ENCODE measurements around the gene ZNF423.

Gene ZNF423

DNA sequence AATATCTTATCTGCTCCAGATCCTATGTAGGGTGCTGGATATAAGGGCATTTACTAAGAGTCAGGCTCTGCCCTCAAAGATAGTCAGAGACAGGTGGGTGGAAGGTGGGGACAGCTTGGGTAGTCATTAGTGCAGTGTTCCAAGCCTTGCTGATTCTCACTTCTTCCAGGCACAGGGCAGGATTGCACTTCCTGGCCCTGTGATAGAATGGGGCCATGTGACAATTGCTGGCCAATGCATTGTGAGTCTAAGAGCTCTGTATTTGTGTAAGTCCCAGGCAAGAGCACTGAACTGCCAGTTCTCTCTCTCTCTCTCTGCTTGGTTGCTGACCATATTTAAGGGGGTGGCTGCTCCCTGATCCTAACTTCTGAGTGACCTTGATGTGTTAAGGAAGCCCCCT lies 370.2 kb downstream of the ZNF423 start:
- H3K27ac ChIP-seq (ENCODE audit: low read depth, low read length): no peak overlapping the region
- H3K36me3 ChIP-seq (ENCODE audit: control insufficient read depth, insufficient read depth, low read length): no peaks in the 10 kb centered on the region
- H3K27me3 ChIP-seq (ENCODE audit: control insufficient read depth, insufficient read depth, low read length): no peaks in the 10 kb centered on the region
- no peak overlapping the region for H3K9ac ChIP-seq (ENCODE audit: low read length)
- no peak overlapping the region for H3K4me3 ChIP-seq (ENCODE audit: low read length)
- H3K4me1 ChIP-seq (ENCODE audit: control insufficient read depth, insufficient read depth, low read length): peaks cover 6% of the 10 kb centered on the region

DNA sequence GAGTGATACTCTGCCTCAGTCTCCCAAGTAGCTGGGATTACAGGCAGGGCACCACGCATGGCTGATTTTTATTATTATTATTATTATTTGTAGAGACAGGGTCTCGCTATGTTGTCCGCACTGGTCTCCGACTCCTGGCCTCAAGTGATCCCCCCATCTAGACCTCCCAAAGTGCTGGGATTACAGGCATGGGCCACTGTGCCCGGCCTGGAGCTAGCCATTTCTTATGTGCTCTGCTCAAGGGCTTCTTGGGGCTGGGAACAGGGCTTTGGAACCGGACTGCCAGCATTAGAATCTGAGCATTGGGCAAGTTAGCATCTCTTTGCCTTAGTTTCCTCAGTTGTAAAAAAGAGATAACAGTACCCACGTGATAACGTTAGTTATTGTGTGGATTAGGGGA lies 371.0 kb downstream of the ZNF423 start:
- H3K27me3 ChIP-seq (ENCODE audit: control insufficient read depth, insufficient read depth, low read length): no peaks in the 10 kb centered on the region
- no peak overlapping the region for H3K4me3 ChIP-seq (ENCODE audit: low read length)
- peaks cover 6% of the 10 kb centered on the region for H3K4me1 ChIP-seq (ENCODE audit: control insufficient read depth, insufficient read depth, low read length)
- H3K9ac ChIP-seq (ENCODE audit: low read length): no peak overlapping the region
- H3K27ac ChIP-seq (ENCODE audit: low read depth, low read length): no peak overlapping the region
- H3K36me3 ChIP-seq (ENCODE audit: control insufficient read depth, insufficient read depth, low read length): no peaks in the 10 kb centered on the region

DNA sequence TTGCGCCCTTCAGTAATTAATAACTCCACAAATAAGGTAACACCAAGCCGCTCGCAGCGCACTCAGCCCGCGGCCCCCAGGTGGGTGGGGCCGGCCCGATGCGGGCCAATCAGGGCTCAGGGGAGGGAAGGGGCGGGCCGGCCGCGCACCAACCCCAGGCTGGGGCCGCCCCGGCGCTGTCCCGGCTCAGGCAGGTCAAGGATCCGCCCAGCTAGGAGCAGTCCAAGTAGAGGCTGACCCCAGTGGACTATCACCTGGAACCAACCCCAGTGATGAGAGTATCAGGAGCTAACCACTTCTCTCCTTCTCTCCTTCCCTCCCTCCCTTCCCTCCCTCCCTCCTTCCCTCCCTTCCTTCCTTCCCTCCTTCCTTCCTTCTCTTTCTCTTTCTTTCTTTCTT lies 371.5 kb downstream of the ZNF423 start:
- Histone ChIP-seq H3K4me1 (ENCODE audit: control insufficient read depth, insufficient read depth, low read length) (peaks cover 6% of the 10 kb centered on the region), H3K36me3 (ENCODE audit: control insufficient read depth, insufficient read depth, low read length) (no peaks in the 10 kb centered on the region), H3K27ac (ENCODE audit: low read depth, low read length) (no peak overlapping the region), H3K4me3 (ENCODE audit: low read length) (peak overlapping the region; percentile 35), H3K27me3 (ENCODE audit: control insufficient read depth, insufficient read depth, low read length) (no peaks in the 10 kb centered on the region), H3K9ac (ENCODE audit: low read length) (no peak overlapping the region)

DNA sequence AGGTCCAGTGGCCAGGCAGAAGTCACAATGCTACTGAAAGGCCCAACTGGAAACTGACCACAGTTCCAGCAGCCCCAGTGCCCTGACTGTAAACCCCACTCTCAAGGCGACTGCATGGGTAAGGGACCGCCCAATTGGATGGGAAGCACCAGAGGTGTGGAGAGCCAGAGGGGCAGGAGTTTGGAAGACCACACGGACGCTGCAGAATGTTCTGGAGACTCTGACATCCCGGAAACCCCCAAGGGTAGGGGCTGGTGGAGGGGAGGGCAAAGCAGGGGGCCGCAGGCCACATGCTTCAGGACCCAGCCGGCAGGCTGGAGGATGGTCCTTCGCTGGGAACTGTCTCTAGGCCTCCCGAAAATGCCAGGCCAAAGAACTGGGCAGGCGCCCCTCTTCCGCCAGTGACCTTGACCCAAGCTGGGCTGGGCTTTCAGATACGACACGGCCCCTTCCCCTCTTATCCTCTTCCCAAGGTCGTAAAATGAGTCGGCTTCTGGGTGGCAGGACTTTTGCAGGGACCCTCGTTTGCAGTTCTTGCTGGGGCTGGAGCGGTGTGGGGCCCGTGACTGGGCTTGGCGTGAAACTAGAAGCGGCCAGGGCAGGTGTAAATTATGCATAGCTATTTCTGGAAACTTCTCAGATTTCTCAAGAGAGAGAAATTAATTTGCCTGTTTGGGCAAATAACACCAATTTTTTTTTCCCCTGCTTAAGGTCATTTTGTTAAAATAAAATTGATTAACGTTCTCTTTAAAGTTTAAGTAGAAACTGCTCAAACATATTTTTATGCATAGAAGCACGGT lies 372.1 kb downstream of the ZNF423 start:
- H3K36me3 ChIP-seq (ENCODE audit: control insufficient read depth, insufficient read depth, low read length): no peaks in the 10 kb centered on the region
- H3K9ac ChIP-seq (ENCODE audit: low read length): no peak overlapping the region
- no peak overlapping the region for H3K4me3 ChIP-seq (ENCODE audit: low read length)
- H3K27me3 ChIP-seq (ENCODE audit: control insufficient read depth, insufficient read depth, low read length): no peaks in the 10 kb centered on the region
- no peak overlapping the region for H3K27ac ChIP-seq (ENCODE audit: low read depth, low read length)
- H3K4me1 ChIP-seq (ENCODE audit: control insufficient read depth, insufficient read depth, low read length): peaks cover 6% of the 10 kb centered on the region

DNA sequence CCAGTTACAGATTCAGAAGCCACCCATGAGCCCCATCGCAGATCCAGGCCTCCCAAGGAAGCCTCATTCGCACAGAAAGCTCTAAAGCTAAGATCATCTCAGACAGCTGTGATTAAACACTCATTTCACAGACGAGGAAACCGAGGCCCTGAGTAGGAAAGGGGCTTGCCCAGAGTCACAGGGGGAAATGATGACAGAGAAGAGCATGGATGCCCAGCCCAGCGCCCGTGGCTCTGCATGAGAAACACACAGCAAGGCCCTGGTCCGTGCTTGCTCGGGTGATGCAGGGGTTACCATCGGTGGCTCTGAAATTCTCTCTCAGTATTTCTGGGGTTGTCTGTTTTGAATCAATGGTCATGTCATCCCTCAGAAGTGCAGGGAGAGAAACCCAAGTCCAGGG lies 372.7 kb downstream of the ZNF423 start:
- Histone ChIP-seq H3K9ac (ENCODE audit: low read length) (no peak overlapping the region), H3K4me1 (ENCODE audit: control insufficient read depth, insufficient read depth, low read length) (peaks cover 6% of the 10 kb centered on the region), H3K4me3 (ENCODE audit: low read length) (no peak overlapping the region), H3K36me3 (ENCODE audit: control insufficient read depth, insufficient read depth, low read length) (no peaks in the 10 kb centered on the region), H3K27ac (ENCODE audit: low read depth, low read length) (no peak overlapping the region), H3K27me3 (ENCODE audit: control insufficient read depth, insufficient read depth, low read length) (peaks cover 1% of the 10 kb centered on the region)

DNA sequence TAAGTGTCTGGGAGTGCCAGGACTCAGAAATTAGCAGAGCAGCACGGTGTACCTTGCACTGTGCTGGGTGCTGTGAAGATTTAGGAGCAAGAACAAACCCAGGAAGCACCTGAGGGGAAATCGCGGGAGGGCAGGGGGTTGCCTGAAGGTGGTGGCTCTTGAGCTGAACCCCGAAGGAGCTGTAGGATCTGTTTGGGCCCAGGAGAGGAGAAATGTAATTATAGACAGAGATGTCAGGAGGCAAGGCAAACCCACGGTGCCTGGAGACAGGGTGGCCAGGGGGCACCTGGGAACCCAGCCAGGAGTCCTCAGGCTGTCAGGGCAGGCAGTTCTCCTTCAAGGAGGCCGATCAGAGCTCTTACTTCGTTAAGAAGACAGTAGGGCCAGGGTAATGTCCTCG lies 373.2 kb downstream of the ZNF423 start:
- Histone ChIP-seq H3K36me3 (ENCODE audit: control insufficient read depth, insufficient read depth, low read length) (no peaks in the 10 kb centered on the region), H3K27me3 (ENCODE audit: control insufficient read depth, insufficient read depth, low read length) (peaks cover 5% of the 10 kb centered on the region), H3K4me3 (ENCODE audit: low read length) (no peak overlapping the region), H3K4me1 (ENCODE audit: control insufficient read depth, insufficient read depth, low read length) (peaks cover 6% of the 10 kb centered on the region), H3K9ac (ENCODE audit: low read length) (no peak overlapping the region), H3K27ac (ENCODE audit: low read depth, low read length) (no peak overlapping the region)

DNA sequence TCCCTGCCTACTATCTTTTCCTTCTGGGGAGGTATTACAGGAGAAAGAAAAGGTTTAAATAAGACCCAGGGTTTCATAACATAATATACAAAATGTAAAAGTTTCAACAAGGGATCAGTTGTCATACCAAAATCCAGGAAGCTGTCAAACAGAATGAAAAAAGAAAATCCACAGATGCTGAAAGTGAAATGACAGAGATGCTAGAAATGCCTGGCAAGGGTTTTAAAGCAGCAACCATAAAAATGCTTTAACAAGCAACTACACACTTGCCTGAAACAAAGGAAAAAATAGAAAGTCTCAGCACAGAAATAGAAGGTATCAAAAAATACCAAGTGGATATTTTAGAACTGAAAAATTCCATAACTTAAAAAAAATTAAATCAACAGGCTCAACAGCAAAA lies 377.3 kb downstream of the ZNF423 start:
- Histone ChIP-seq H3K4me1 (ENCODE audit: control insufficient read depth, insufficient read depth, low read length) (peaks cover under 1% of the 10 kb centered on the region), H3K9ac (ENCODE audit: low read length) (no peak overlapping the region), H3K27ac (ENCODE audit: low read depth, low read length) (no peak overlapping the region), H3K4me3 (ENCODE audit: low read length) (no peak overlapping the region), H3K36me3 (ENCODE audit: control insufficient read depth, insufficient read depth, low read length) (no peaks in the 10 kb centered on the region), H3K27me3 (ENCODE audit: control insufficient read depth, insufficient read depth, low read length) (peaks cover 5% of the 10 kb centered on the region)

DNA sequence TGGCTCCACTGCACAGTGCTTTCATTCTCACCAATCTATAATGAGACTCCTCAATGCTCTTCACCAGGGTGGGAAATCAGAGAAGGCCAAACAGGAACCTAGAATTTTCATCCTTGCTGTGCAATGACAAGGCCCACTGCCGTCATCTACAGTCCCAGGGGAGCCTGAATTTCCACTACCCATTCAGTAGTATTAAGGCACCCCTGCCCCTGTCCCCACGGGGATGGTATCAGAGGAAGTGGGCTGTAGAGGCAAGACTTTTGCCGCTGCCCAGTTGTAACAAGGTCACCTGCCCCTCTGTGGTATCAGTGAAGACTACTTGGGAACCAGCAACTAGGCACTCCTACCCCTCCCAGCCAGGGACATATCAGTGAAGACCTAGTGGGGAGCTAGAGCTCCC lies 377.8 kb downstream of the ZNF423 start:
- Histone ChIP-seq H3K9ac (ENCODE audit: low read length) (no peak overlapping the region), H3K4me3 (ENCODE audit: low read length) (no peak overlapping the region), H3K27ac (ENCODE audit: low read depth, low read length) (no peak overlapping the region), H3K4me1 (ENCODE audit: control insufficient read depth, insufficient read depth, low read length) (no peaks in the 10 kb centered on the region), H3K36me3 (ENCODE audit: control insufficient read depth, insufficient read depth, low read length) (no peaks in the 10 kb centered on the region), H3K27me3 (ENCODE audit: control insufficient read depth, insufficient read depth, low read length) (peaks cover 5% of the 10 kb centered on the region)

DNA sequence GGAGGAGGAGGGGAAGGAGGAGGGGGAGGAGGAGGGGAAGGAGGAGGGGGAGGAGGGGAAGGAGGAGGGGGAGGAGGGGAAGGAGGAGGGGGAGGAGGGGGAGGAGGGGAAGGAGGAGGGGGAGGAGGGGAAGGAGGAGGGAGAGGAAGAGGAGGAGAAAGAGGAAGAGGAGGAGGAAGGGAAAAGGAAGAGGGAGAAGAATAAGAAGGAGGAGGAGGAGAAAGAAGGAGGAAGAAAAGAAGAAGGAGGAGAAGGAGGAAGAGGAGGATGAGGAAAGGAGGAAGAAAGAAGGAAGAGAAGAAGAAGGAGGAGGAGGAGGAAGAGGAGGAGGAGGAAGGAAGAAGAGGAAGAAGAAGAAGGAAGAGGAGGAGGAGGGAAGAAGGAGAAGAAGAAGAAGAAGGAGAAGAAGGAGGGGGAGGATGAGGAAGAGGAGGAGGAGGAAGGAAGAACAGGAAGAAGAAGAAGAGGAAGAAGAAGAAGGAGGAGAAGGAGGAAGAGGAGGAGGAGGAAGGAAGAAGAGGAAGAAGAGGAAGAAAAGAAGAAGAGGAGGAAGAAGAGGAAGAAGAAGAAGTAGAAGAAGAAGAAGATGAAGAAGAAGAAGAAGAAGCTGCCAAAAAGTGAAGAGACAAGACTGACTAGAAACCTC lies 378.5 kb downstream of the ZNF423 start:
- H3K4me1 ChIP-seq (ENCODE audit: control insufficient read depth, insufficient read depth, low read length): no peaks in the 10 kb centered on the region
- no peaks in the 10 kb centered on the region for H3K36me3 ChIP-seq (ENCODE audit: control insufficient read depth, insufficient read depth, low read length)
- no peak overlapping the region for H3K9ac ChIP-seq (ENCODE audit: low read length)
- H3K27ac ChIP-seq (ENCODE audit: low read depth, low read length): no peak overlapping the region
- H3K4me3 ChIP-seq (ENCODE audit: low read length): no peak overlapping the region
- H3K27me3 ChIP-seq (ENCODE audit: control insufficient read depth, insufficient read depth, low read length): peaks cover 5% of the 10 kb centered on the region

DNA sequence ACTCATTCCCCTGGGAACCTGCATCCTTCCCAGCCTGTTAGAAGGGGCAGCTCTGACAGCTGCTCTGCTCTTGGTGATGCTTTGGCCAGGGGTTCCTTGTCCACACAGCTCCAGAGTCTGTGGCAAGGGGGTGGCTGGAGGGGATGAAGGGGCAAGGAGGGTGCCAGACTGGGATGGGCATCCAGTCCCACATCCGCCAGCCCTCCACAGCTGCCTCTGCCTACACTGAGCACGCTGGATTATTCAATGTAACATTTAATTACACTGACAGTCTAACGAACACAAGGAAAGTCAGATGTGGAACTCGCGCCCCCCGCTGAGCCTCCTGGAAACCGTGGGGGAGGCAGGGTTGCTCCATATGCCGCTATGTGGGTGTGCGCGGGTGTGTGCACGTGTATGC lies 381.2 kb downstream of the ZNF423 start:
- Histone ChIP-seq H3K36me3 (ENCODE audit: control insufficient read depth, insufficient read depth, low read length) (no peaks in the 10 kb centered on the region), H3K27ac (ENCODE audit: low read depth, low read length) (no peak overlapping the region), H3K9ac (ENCODE audit: low read length) (no peak overlapping the region), H3K4me1 (ENCODE audit: control insufficient read depth, insufficient read depth, low read length) (no peaks in the 10 kb centered on the region), H3K4me3 (ENCODE audit: low read length) (no peak overlapping the region), H3K27me3 (ENCODE audit: control insufficient read depth, insufficient read depth, low read length) (peaks cover 5% of the 10 kb centered on the region)

DNA sequence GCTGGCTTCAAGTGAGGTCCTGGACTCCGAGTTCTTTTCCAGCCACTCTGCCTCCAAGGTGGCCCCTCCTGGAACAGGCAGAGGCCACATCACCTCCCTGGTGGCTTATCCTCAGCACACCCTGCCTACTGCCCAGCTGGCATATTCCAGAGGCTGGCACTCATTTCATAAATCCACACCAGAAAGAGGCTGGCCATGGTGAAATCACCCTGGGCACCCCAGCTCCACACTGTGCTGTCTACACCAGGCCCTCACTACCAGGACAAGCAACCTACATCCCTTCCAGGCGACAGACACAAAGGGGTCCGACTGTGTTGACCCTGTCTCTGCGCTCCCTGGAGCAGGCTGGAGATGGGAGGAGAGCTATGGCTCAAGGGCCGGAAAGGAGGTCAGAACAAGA lies 382.1 kb downstream of the ZNF423 start:
- no peak overlapping the region for H3K4me3 ChIP-seq (ENCODE audit: low read length)
- no peaks in the 10 kb centered on the region for H3K4me1 ChIP-seq (ENCODE audit: control insufficient read depth, insufficient read depth, low read length)
- H3K9ac ChIP-seq (ENCODE audit: low read length): no peak overlapping the region
- no peaks in the 10 kb centered on the region for H3K36me3 ChIP-seq (ENCODE audit: control insufficient read depth, insufficient read depth, low read length)
- H3K27ac ChIP-seq (ENCODE audit: low read depth, low read length): no peak overlapping the region
- peaks cover 5% of the 10 kb centered on the region for H3K27me3 ChIP-seq (ENCODE audit: control insufficient read depth, insufficient read depth, low read length)

DNA sequence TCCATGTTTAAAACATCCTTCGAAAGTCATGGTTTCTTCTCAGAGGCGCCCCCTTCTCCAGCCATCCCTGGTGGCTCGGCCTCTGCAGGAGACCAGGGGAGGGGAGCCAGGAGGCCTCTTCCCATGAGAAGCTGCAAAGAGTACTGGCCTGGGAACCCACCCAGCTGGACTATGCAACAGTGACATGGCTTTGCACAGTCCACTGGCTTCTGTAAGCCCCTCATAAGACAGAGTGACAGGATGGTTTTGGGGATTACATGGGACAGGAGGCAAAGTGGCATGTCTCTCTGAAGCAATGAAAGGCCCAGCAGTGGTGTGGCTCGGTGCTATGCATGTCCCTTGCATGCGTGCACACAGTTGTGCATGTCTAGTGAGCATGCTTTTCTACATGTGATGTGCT lies 382.8 kb downstream of the ZNF423 start:
- peaks cover 3% of the 10 kb centered on the region for H3K27me3 ChIP-seq (ENCODE audit: control insufficient read depth, insufficient read depth, low read length)
- H3K27ac ChIP-seq (ENCODE audit: low read depth, low read length): no peak overlapping the region
- H3K4me1 ChIP-seq (ENCODE audit: control insufficient read depth, insufficient read depth, low read length): no peaks in the 10 kb centered on the region
- no peak overlapping the region for H3K9ac ChIP-seq (ENCODE audit: low read length)
- H3K4me3 ChIP-seq (ENCODE audit: low read length): no peak overlapping the region
- H3K36me3 ChIP-seq (ENCODE audit: control insufficient read depth, insufficient read depth, low read length): no peaks in the 10 kb centered on the region

DNA sequence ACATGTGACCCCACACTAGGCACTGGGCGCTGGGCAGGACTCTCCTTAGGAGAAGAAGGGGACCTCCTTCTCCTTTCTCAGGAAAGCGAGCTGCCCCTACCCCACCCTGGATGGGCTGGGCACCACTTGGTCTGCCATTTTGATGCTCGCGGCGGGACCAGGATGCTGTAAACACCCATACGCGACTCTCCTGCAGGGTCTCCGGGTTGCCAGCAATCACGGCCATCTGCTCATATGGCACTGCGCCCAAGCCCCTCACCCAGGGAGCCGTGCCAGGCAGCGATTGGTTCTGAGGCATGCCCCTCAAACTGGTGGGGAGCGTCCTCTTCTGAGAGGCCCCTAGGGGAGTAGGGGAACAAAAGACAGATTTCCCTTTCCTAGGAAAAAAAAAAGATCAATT lies 383.3 kb downstream of the ZNF423 start:
- no peaks in the 10 kb centered on the region for H3K4me1 ChIP-seq (ENCODE audit: control insufficient read depth, insufficient read depth, low read length)
- no peaks in the 10 kb centered on the region for H3K36me3 ChIP-seq (ENCODE audit: control insufficient read depth, insufficient read depth, low read length)
- H3K27ac ChIP-seq (ENCODE audit: low read depth, low read length): no peak overlapping the region
- H3K4me3 ChIP-seq (ENCODE audit: low read length): no peak overlapping the region
- H3K9ac ChIP-seq (ENCODE audit: low read length): no peak overlapping the region
- H3K27me3 ChIP-seq (ENCODE audit: control insufficient read depth, insufficient read depth, low read length): no peaks in the 10 kb centered on the region

All from rectal smooth muscle tissue (tissue), 1 donor.